HFF-Myc (cell line): ENCODE measurements around the gene CDR2.

Experiments used
- DNase-seq: peaks from one replicate; pipeline ENCODE4 v3.0.0-alpha.2; 2011; ENCODE audit warnings: low read depth; ENCODE audit errors: extremely low read depth
- H3K4me3 ChIP-seq: replicated peaks from 2 replicates; pipeline ENCODE4 v1.5.1; 2011; ENCODE audit warnings: low read depth, mild to moderate bottlenecking, control low read depth, low read length
- TF ChIP-seq, protein P1 (sequence below): IDR thresholded peaks from 2 replicates; pipeline ENCODE4 v1.5.1; 2012; ENCODE audit warnings: mild to moderate bottlenecking, low read depth, low read length, control low read depth; ENCODE audit errors: missing control alignments

CDR2 gene

GRCh38 chr16:22326369-22326652, 48.1 kb downstream of the CDR2 start:
- TF ChIP-seq, protein P1, sequence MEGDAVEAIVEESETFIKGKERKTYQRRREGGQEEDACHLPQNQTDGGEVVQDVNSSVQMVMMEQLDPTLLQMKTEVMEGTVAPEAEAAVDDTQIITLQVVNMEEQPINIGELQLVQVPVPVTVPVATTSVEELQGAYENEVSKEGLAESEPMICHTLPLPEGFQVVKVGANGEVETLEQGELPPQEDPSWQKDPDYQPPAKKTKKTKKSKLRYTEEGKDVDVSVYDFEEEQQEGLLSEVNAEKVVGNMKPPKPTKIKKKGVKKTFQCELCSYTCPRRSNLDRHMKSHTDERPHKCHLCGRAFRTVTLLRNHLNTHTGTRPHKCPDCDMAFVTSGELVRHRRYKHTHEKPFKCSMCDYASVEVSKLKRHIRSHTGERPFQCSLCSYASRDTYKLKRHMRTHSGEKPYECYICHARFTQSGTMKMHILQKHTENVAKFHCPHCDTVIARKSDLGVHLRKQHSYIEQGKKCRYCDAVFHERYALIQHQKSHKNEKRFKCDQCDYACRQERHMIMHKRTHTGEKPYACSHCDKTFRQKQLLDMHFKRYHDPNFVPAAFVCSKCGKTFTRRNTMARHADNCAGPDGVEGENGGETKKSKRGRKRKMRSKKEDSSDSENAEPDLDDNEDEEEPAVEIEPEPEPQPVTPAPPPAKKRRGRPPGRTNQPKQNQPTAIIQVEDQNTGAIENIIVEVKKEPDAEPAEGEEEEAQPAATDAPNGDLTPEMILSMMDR = no peak
- H3K4me3 ChIP-seq = no peak overlapping the region
- DNase-seq = no peak

- H3K4me3 ChIP-seq = no peak overlapping the region
- TF ChIP-seq, protein P1 = no peak
- no peak for DNase-seq
These were observed 48.6 kb downstream of the CDR2 start for GRCh38 chr16:22325598-22326368.

DNA sequence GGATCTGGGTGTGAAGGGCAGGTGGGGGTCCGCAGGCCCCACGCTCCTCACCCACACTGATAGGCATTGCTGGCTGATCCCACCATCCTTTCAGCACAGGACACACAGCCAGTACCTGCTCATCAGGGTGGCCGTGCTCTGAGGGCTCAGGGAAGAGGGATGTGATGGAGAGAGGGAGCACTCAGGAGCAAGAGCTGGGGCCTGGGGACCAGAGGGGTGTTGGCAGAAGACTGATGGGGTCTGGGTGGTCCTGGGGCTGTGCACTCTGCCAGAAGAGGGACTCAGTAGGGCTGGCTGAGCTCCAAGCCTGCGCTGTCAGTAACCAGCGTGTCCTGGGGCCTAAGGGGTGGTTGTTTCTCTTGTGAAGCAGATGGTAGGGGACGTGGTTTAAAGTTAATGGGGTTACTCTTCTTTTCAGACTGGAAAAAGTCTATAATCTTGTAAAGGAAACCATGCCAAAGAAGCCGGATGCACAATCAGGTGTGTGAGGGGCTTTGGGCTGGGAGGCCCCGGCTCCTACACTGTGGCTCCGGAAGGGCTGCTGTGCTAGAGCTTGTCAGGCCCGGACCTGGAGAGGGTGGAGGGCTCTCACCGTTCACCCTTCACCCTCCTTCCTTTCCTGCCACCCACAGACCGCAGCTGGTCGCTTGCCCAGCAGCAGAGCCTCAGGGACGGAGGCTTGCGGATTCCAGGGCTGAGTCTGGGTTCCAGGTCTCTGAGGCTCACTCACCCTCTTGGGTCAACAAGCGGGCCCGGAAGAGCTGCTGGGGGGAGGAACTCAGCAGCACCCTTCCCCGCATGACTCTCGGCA, 49.4 kb downstream of the CDR2 start:
- H3K4me3 ChIP-seq = no peak overlapping the region
- TF ChIP-seq, protein P1 = no peak
- no peak for DNase-seq

GRCh38 chr16:22323959-22324786, 50.2 kb downstream of the CDR2 start:
- DNase-seq = no peak
- TF ChIP-seq, protein P1 = no peak
- no peak overlapping the region for H3K4me3 ChIP-seq

- DNase-seq = no peak
- TF ChIP-seq, protein P1 = no peak
- no peak overlapping the region for H3K4me3 ChIP-seq
These were observed 51.1 kb downstream of the CDR2 start for GRCh38 chr16:22323173-22323958.

DNA sequence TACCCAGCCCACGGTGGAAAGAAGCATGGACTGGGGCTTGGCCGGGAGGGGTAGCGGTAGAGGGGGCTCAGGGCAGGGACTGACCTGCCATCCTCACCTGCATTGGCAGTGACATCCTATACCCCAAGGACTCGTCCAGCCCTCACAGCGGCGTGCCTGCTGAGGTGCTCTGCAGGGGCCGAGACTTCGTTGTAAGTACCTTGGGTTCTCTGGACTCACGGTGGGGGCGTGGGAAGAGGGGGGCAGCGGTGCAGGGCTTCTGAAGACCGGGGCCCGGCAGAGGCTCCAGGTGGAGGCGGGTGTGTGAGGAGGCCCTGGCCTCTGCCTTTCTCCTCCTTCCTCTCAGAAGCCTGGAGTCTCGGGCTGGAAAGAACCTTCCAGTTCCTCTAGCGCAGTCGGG, 51.7 kb downstream of the CDR2 start:
- TF ChIP-seq, protein P1 = no peak
- no peak overlapping the region for H3K4me3 ChIP-seq
- DNase-seq = no peak
